Fibroblast of skin of left quadriceps (primary cell): Measurements from ENCODE around the gene CD6.

Experiments used
- DNase-seq, 2 experiments: peaks; one replicate each; pipeline ENCODE4 v3.0.0-alpha.2; 2013; ENCODE audit warnings: low read depth in 2 of 2

The CD6 gene

GRCh38 chr11:61010466-61011228 lies 39.2 kb downstream of the CD6 start:
- DNase-seq = no peak

DNA sequence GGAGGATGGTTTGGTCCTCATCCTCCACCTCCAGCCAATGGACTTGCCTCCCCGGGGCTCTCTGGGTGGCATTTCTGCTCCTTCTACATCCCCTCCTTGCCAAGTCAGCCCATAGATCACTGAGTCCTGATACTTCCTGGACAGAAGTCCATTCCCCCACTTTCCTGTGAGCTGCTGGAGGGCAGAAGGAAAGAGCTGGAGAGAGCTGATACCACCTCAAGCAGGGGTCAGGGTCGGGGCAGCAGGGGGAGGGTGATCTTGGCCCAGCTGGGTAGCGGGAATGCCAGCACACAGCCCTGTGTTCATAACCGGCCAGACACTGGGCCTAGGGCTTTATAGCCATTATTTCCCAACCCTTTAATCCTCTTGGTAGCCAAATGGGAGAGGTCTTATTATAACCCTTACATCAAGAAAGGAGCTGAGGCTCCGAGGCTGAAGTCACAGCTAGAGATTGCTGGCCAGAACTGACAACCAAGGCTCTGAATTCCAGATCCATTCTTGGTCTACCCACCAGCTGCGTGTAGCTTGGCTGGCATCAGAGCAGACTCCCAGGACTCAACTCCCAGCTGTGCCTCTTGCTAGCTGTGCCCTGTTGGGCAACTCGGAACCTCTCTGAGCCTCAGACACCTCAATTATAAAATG lies 39.9 kb downstream of the CD6 start:
- DNase-seq = no peak

DNA sequence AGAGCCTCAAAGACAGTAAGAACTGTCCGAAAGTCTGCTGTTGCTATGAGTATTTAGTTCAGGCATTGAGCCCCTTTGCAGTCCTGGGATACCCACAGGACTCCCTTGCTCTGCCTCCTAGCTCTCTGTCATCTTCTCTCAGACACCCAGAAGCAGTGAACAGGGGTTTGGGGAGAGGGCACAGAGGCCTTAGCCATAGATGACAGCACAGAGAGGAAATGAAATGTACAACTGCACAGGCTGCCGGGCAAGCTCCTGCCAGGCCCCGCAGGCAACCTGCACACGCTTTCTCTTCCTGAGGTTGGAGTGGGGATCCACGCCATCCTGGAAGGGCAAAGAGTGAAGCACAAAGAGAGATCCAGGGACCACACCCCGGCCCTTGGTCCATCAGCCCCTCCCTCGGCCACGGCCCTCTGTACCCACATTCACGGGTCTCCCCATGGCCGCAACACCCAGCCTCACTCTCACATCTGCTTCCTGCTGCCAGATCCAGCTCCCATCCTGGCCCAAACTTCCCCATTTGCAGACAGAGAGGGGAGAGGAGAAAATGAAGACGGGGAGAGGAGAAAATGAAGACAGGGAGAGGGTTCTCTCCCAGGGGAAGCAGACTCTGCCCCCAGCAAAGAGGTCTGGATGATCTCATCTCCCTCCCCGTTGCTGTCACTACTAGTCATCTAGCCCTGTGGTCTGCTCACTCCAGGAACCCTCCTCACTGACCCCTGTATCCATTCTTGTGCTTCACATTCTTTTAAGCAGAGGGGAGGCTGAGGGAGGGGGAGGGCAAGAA lies 40.7 kb downstream of the CD6 start:
- peak in 1 of 2 experiments; percentile 8 for DNase-seq

GRCh38 chr11:61012737-61013215 lies 41.3 kb downstream of the CD6 start:
- no peak for DNase-seq

GRCh38 chr11:61018059-61018458 lies 46.6 kb downstream of the CD6 start:
- no peak for DNase-seq

- DNase-seq = no peak
Measured at GRCh38 chr11:61019037-61019831, 47.8 kb downstream of the CD6 start.

GRCh38 chr11:61019832-61020405 lies 48.4 kb downstream of the CD6 start:
- no peak for DNase-seq

- no peak for DNase-seq
Measured at GRCh38 chr11:61020551-61021235, 49.2 kb downstream of the CD6 start.

DNA sequence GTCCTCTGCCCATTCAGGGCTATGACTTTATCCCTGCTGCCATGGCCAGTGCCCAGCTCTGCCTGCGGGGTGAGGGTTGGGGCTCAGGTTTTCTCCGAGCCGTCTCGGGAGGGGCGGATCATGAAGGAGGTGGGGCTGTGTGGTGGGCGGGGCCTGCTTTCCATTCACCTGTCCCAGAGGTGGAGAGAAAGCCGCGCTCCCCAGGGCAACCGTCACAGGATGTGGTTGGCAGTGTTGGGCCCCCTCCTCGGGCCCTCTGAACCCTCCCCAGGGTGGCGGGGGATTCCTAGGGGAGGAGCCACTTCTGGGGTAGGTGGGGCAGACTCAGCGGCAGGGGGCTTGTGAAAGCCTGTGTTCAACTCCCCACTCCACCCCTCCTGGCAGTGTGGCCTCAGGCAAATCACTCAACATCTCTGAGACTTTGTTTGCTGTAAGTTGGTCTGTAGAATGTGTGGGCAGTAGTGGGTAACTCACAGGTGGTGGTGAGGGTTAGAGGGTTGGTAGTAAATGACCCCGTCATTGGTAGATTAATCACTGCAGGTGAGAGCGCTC lies 50.3 kb downstream of the CD6 start:
- DNase-seq = no peak

GRCh38 chr11:61022311-61023085 lies 51.0 kb downstream of the CD6 start:
- DNase-seq = no peak

GRCh38 chr11:61023086-61023965 lies 51.8 kb downstream of the CD6 start:
- no peak for DNase-seq

- DNase-seq = no peak
Measured at GRCh38 chr11:61023966-61024295, 52.5 kb downstream of the CD6 start.

DNA sequence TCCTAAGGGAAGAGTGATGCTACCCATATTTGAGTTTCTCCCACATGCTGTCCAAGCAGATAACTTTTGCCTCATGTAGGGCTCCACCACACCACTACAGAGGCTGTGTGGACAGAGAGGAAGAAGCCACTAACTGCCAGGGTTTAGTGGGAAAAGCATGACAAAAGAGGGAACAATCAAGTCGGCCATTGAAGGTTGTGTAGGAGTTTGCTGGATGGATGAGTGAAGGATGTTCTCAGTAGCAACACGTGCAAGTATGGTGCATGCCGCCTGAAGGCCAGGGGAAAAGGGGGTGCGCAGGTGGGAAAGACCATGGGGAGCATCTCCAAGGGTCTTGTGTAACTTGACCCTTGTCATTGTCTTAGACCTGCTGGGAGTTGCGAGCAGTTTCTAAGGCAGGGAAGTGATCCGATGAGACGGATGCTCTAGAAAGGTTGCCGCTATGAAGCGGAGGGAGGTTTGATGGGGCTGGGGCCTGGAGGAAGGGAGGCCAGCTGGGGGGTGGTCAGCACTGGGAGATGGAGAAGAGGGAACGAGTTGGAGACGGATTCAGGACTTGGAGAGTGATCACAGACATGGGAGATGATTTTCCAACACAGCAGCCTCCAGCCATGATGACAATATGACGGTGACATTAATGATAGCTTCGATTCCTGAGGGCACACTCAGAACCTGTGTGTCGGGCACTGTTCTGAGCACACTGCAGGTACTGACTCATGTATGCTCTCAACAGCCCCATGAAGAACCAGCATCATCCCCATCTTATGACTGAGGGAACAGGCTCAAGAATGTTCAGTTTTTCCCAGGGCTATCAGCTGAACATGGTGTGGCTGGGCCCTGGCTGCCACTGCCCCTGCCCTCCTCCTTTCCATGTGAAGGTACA lies 53.7 kb downstream of the CD6 start:
- DNase-seq = no peak

DNA sequence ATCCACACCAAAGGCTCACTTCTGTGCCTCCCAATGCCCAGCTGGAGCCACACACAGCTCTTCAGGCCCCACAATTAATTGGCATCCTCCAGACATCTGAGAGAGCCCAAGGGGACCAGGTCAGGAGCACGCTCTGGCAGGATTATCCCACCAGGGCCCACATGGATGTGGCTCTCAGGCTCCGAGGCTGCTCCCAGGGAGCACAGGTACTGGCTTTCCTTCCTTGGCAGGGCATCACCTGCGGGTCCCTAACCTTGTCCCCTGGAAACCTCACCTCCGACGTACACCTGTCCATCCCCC lies 54.3 kb downstream of the CD6 start:
- DNase-seq = no peak

DNA sequence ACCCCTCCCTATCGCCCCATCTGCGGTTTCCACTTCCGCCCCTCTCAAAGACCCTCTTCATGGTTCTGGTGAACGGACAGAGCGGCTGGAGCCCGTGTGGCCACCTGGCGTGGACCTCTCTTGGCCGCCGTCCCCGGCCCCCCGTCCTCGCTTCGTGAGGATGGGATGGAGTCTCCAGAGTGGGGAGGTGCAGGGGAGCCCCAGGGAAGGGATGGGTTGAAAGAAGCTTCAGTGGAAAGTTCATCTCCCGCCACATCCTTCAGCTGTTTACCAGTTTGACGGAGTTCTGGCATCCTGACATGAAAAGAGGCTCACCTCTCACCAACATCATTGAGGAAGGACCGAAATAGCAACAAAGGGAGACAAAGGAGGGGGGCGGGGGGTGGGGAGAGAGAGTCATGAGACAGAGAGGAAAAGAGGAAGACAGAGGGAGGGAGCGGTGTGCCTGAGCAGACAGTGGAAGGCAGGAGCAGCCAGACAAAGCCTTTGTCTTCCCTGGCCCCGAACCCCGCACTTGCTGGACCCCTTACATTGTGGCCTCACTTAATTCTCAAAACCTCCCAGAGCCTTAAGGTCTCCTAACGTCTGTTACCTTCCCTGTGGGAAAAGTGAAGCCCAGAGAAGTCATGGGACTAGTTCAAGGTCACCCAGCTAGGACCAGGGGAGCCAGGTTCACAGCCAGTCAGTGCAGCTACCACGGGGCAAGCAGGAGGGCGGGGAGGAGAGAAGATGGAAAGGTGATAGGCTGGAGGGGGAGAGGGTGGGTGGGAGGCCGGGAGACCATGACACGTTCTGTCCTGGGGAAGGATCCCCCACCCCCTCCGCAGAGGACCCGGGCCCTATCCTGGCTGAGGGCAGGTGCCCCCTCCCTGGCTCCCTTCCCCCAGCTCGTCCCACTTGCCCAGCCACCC lies 54.9 kb downstream of the CD6 start:
- no peak for DNase-seq

GRCh38 chr11:61027141-61027840 lies 55.8 kb downstream of the CD6 start:
- DNase-seq = no peak
